Left ventricle myocardium inferior (tissue), 1 donor: ENCODE measurements around the gene CLDND1. TPM values are rescaled to one million over a fixed set of nuclear protein-coding genes. Genes with fewer than 3 reads are reported as not detected.

ENCODE experiments used
- DNase-seq: peaks from one replicate; pipeline ENCODE4 v3.0.0-alpha.2; 2020
- H3K27ac ChIP-seq: fragments of 200-600 bp; replicated peaks from 2 replicates; pipeline ENCODE4 v1.8.0; 2021
- H3K27me3 ChIP-seq: fragments of 200-600 bp; 2 replicates; pipeline ENCODE4 v1.8.0; 2021; ENCODE audit warnings: low read depth
- H3K36me3 ChIP-seq: fragments of 200-600 bp; 2 replicates; pipeline ENCODE4 v1.8.0; 2021
- H3K4me1 ChIP-seq: fragments of 200-600 bp; 2 replicates; pipeline ENCODE4 v1.8.0; 2021
- H3K4me3 ChIP-seq: fragments of 200-600 bp; 2 replicates; pipeline ENCODE4 v1.8.0; 2021; ENCODE audit warnings: mild to moderate bottlenecking, moderate library complexity
- H3K9me3 ChIP-seq: fragments of 200-600 bp; replicated peaks from 2 replicates; pipeline ENCODE4 v1.8.0; 2021
- intact Hi-C: fragments of 100-400 bp; cut with micrococcal nuclease; formaldehyde crosslinking; loops from one replicate; pipeline ENCODE4 v1.11.0; 2022
- total RNA-seq: library from RNA; stranded (reverse); fragmentation: NEBNext Ultra II Directional; extraction: Animal tissue kit (Norgen Biotek cat#: 25700); gene quantifications from one replicate; pipeline ENCODE4 v1.2.1, GENCODE V29; 2021
- TF ChIP-seq, protein P1 (sequence below): fragments of 200-600 bp; IDR thresholded peaks from 2 replicates; pipeline ENCODE4 v1.8.0; 2021; ENCODE audit warnings: antibody characterized with exemption, mild to moderate bottlenecking, borderline replicate concordance
- donor health status: DM: no; HTN: yes; CAD: no; lungs with severe emphysema.

The CLDND1 gene
- total RNA-seq, 1 donor from 2014 or later: 69.9 TPM

DNA sequence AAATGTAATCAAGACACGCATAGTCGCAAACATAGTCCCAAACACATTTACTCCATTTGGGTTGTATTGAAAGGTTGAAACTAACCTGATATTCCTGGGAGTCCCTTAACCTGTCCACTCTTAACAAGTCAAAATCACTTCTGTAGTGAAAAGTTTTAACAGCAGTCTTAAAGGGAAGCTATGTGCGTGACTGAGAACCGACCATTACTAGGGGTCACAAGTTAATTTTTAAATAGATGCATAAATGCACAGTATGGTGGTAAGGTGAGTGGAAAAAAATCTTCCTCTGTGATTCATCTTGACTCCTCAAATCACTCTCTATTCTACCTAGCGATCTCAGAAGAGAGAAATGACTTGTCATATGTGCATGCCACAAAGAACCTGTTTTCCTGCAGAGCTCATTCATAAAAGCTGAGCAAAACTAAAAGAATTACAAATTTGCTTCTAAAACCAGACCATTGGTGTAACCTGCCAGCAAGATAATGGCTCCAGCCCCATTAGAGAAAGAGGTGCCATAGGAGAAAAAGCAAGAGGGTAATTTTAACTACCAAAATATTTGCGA lies 13.8 kb upstream of the CLDND1 start:
- intact Hi-C loops: no loop called here
- no peak for DNase-seq
- Histone ChIP-seq H3K9me3 (no peaks in the 10 kb centered on the region), H3K4me1 (no peaks in the 10 kb centered on the region), H3K4me3 (no peak overlapping the region), H3K27me3 (no peaks in the 10 kb centered on the region), H3K27ac (no peak overlapping the region), H3K36me3 (no peaks in the 10 kb centered on the region)
- TF ChIP-seq, protein P1, sequence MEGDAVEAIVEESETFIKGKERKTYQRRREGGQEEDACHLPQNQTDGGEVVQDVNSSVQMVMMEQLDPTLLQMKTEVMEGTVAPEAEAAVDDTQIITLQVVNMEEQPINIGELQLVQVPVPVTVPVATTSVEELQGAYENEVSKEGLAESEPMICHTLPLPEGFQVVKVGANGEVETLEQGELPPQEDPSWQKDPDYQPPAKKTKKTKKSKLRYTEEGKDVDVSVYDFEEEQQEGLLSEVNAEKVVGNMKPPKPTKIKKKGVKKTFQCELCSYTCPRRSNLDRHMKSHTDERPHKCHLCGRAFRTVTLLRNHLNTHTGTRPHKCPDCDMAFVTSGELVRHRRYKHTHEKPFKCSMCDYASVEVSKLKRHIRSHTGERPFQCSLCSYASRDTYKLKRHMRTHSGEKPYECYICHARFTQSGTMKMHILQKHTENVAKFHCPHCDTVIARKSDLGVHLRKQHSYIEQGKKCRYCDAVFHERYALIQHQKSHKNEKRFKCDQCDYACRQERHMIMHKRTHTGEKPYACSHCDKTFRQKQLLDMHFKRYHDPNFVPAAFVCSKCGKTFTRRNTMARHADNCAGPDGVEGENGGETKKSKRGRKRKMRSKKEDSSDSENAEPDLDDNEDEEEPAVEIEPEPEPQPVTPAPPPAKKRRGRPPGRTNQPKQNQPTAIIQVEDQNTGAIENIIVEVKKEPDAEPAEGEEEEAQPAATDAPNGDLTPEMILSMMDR: no peak

DNA sequence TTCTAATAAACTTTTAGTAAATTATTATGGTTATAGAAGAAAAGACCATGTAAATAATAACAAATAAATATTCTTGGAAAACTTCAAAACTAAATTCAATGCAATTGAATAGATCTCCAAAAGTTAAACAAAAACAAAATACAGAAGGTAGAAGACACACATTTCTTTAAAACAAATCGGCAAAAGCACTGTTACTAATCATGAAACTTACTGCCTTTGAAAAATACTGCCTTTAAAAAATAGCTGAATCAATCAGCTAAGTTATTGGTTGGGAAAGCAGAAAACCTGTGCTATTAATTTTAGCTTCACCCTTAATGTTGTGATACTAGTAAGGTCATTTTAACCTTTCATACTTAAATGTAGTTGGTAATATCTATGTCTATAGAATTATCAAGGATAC lies 12.0 kb upstream of the CLDND1 start:
- intact Hi-C loops: no loop called here
- TF ChIP-seq, protein P1: no peak

DNA sequence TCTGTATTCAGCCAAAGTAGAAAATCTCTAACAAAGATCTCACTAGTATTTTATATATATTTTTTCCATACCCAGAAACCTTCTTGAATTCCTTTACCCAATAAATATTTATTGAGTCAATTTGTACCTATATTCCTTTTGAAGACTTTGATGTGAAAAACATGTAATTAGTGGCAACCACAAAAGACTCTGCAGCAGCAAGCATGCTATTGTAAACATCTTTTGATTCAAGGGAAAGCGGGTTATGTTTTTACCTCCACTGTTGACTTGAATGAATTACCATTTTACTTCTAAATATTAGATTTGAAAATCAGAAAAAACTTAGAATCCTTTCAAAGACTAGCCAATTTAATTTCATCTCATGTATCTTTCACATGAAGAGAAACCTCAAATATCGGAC lies 11.5 kb upstream of the CLDND1 start:
- Histone ChIP-seq H3K9me3 (no peaks in the 10 kb centered on the region), H3K27ac (no peak overlapping the region), H3K36me3 (no peaks in the 10 kb centered on the region), H3K4me3 (no peak overlapping the region), H3K27me3 (no peaks in the 10 kb centered on the region), H3K4me1 (no peaks in the 10 kb centered on the region)
- DNase-seq: no peak
- intact Hi-C loops: no loop called here
- TF ChIP-seq, protein P1: no peak

More for the DNA sequence above, 12.0 kb upstream of the CLDND1 start:
- H3K4me1 ChIP-seq: no peaks in the 10 kb centered on the region
- no peaks in the 10 kb centered on the region for H3K36me3 ChIP-seq
- DNase-seq: no peak
- no peak overlapping the region for H3K27ac ChIP-seq
- no peaks in the 10 kb centered on the region for H3K9me3 ChIP-seq
- H3K27me3 ChIP-seq: no peaks in the 10 kb centered on the region
- H3K4me3 ChIP-seq: no peak overlapping the region

DNA sequence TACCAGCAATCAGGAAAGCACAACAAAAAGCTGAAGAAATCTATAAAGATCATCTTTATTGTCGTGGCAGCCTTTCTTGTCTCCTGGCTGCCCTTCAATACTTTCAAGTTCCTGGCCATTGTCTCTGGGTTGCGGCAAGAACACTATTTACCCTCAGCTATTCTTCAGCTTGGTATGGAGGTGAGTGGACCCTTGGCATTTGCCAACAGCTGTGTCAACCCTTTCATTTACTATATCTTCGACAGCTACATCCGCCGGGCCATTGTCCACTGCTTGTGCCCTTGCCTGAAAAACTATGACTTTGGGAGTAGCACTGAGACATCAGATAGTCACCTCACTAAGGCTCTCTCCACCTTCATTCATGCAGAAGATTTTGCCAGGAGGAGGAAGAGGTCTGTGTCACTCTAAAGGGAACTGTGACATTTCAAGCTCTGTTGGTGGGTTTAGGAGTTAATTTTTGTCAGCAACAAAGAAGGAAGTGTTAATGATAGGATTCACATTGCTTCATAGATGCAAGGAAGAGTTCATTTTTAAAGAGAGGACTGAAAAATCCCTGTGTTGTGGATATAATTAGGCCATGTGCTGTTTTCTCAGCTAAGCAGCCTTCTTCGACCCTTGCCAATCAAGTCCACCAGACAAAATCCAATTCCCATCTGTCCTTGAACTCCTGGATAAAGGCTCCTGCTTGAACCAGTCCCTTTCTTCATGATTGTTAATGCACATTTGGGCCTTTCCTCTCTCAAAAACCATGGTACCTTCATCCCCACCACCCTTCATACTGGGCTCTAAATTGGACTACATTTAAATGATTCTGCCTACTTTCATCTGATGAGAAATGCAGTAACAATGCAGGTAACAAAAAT lies 10.2 kb upstream of the CLDND1 start:
- Histone ChIP-seq H3K4me3 (no peak overlapping the region), H3K4me1 (no peaks in the 10 kb centered on the region), H3K9me3 (no peaks in the 10 kb centered on the region), H3K27ac (no peak overlapping the region), H3K36me3 (no peaks in the 10 kb centered on the region), H3K27me3 (no peaks in the 10 kb centered on the region)
- TF ChIP-seq, protein P1: no peak
- intact Hi-C loops: no loop called here
- DNase-seq: no peak

DNA sequence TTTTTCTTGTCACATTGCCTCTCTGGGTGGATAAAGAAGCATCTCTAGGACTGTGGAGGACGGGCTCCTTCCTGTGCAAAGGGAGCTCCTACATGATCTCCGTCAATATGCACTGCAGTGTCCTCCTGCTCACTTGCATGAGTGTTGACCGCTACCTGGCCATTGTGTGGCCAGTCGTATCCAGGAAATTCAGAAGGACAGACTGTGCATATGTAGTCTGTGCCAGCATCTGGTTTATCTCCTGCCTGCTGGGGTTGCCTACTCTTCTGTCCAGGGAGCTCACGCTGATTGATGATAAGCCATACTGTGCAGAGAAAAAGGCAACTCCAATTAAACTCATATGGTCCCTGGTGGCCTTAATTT lies 9.6 kb upstream of the CLDND1 start:
- no peaks in the 10 kb centered on the region for H3K9me3 ChIP-seq
- no peak for DNase-seq
- TF ChIP-seq, protein P1: no peak
- no peaks in the 10 kb centered on the region for H3K4me1 ChIP-seq
- H3K36me3 ChIP-seq: no peaks in the 10 kb centered on the region
- H3K4me3 ChIP-seq: no peak overlapping the region
- no peaks in the 10 kb centered on the region for H3K27me3 ChIP-seq
- intact Hi-C loops: no loop called here
- no peak overlapping the region for H3K27ac ChIP-seq
